HepG2 (cell line): ENCODE data around the gene MYO5A. TPM values are rescaled to one million over a fixed set of nuclear protein-coding genes. Genes with fewer than 3 reads are reported as not detected.

Experiments
- HMG20B ChIP-seq: conservative IDR thresholded peaks from 2 replicates; pipeline ENCODE4 v1.6.1; 2016; ENCODE audit warnings: missing genetic modification reagents, missing compliant biosample characterization
- SMC3 ChIP-seq: IDR thresholded peaks from 2 replicates; pipeline ENCODE4 v1.6.1; 2011; ENCODE audit warnings: low read length, improper control_type of control experiment
- SRY ChIP-seq: sonication (generic); formaldehyde crosslinking; IDR thresholded peaks from 2 replicates; pipeline ENCODE4 v1.8.0; 2022; ENCODE audit warnings: mild to moderate bottlenecking, missing genetic modification reagents
- TAF1 ChIP-seq: sonication (generic); formaldehyde crosslinking; IDR thresholded peaks from 2 replicates; pipeline ENCODE4 v1.4.0; 2020; ENCODE audit warnings: missing genetic modification reagents
- U2AF2 ChIP-seq: fragments of 200-400 bp; formaldehyde crosslinking; IDR thresholded peaks from 2 replicates; pipeline ENCODE4 v1.6.1; 2017; ENCODE audit warnings: low read depth, mild to moderate bottlenecking, low read length
- ZFP1 ChIP-seq: IDR thresholded peaks from 2 replicates; pipeline ENCODE4 v1.6.1; 2016
- ZNF407 ChIP-seq: sonication (generic); formaldehyde crosslinking; IDR thresholded peaks from one replicate; pipeline ENCODE4 v1.5.1; 2020; ENCODE audit warnings: mild to moderate bottlenecking, missing genetic modification reagents; ENCODE audit errors: not compliant biosample characterization
- polyA plus RNA-seq, 8 experiments: library from polyadenylated mRNA; depleted of rRNA in 3 of 8; stranded (reverse) in 7 of 8; unstranded in 1 of 8; fragments of >200 nt; fragmentation: Illumina TruSeq in 4 of 8; extraction: Trizol in 4 of 8; gene quantifications; 2 replicates each; pipeline versions ENCODE4 v1.2.1 to v1.2.3, GENCODE V29; 2011 to 2016; ENCODE audit warnings: low read depth in 4 of 8, missing spikeins in 1 of 8, mixed read lengths in 1 of 8; ENCODE audit not compliant: insufficient read depth in 1 of 8
- total RNA-seq, 5 experiments: library from RNA; depleted of rRNA; stranded (reverse); fragments of >200 nt; fragmentation: Illumina TruSeq; extraction: Trizol; gene quantifications; 2 replicates each; pipeline ENCODE4 v1.2.3, GENCODE V29; 2016; ENCODE audit warnings: low read depth in 1 of 5

Gene MYO5A
- total and polyA plus RNA-seq, 2 of the 13 experiments (the other 11 are each of a cell fraction or from before 2014, with no cell fraction given): 2.8 to 4.8 TPM

GRCh38 chr15:52511084-52511483, 17.6 kb downstream of the MYO5A start (continued):
- TF ChIP-seq ZNF407 (CRISPR knock-in tag) (no peak), U2AF2 (no peak), HMG20B (no peak), SMC3 (no peak), SRY (CRISPR knock-in tag) (no peak), ZFP1 (CRISPR knock-in tag) (no peak), TAF1 (CRISPR knock-in tag) (no peak)
